PC-3 (cell line): ENCODE data around the gene TGFBR3L. TPM values are rescaled to one million over a fixed set of nuclear protein-coding genes. Genes with fewer than 3 reads are reported as not detected.

Experiments
- ATAC-seq: fragments of 200-7000 bp; cut with Tn5 transposase; 2 replicates; pipeline ENCODE4 v1.9.1; 2020; ENCODE audit warnings: mild to moderate bottlenecking, moderate library complexity
- BruUV-seq: library from RNA; stranded (reverse); fragments of 400-500 nt; replicated peaks from 2 replicates; lab custom pipeline; 2021; lab: Mats Ljungman, UMichigan
- CTCF ChIA-PET: fragments of 300-600 bp; sonication (Branson Sonifier 250); formaldehyde crosslinking; loops from one replicate; lab custom pipeline; 2022; ENCODE audit warnings: antibody characterized with exemption; lab: Charles Lee
- POLR2A ChIA-PET: fragments of 300-600 bp; sonication (Branson Sonifier 250); formaldehyde crosslinking; loops from one replicate; lab custom pipeline; 2022; ENCODE audit warnings: antibody characterized with exemption; ENCODE audit not compliant: unreplicated experiment; lab: Charles Lee
- DNase-seq: peaks from one replicate; pipeline ENCODE4 v3.0.0-alpha.2; 2015
- H2AFZ ChIP-seq: fragments of 300-600 bp; sonication (generic); 2 replicates; pipeline ENCODE4 v1.6.0; 2016; ENCODE audit warnings: antibody characterized with exemption, low read length
- H3F3A ChIP-seq: fragments of 300-600 bp; sonication (generic); one replicate; pipeline ENCODE4 v1.6.0; 2017; ENCODE audit warnings: antibody characterized with exemption, low read length, control low read depth, mild to moderate bottlenecking; ENCODE audit not compliant: unreplicated experiment
- H3K27ac ChIP-seq: fragments of 300-600 bp; sonication (generic); 2 replicates; pipeline ENCODE4 v1.5.1; 2016; ENCODE audit warnings: mild to moderate bottlenecking, low read length
- H3K27me3 ChIP-seq: fragments of 300-600 bp; sonication (generic); 2 replicates; pipeline ENCODE4 v1.6.1; 2016; ENCODE audit warnings: low read length, mixed read lengths
- H3K36me3 ChIP-seq: fragments of 300-600 bp; sonication (generic); 2 replicates; pipeline ENCODE4 v1.6.1; 2016; ENCODE audit warnings: low read depth, mixed run types, low read length, mixed read lengths
- H3K4me1 ChIP-seq: fragments of 300-600 bp; sonication (generic); 2 replicates; pipeline ENCODE4 v1.5.1; 2016; ENCODE audit warnings: low read length; ENCODE audit not compliant: insufficient read depth
- H3K4me2 ChIP-seq: fragments of 300-600 bp; sonication (generic); 2 replicates; pipeline ENCODE4 v1.6.0; 2016; ENCODE audit warnings: low read length
- H3K4me3 ChIP-seq: fragments of 300-600 bp; sonication (generic); 2 replicates; pipeline ENCODE4 v1.5.1; 2016; ENCODE audit warnings: mild to moderate bottlenecking, low read length, mixed read lengths
- H3K79me2 ChIP-seq: fragments of 300-600 bp; sonication (generic); 2 replicates; pipeline ENCODE4 v1.6.1; 2017; ENCODE audit warnings: low read length, mixed read lengths
- H3K9ac ChIP-seq: fragments of 300-600 bp; sonication (generic); 2 replicates; pipeline ENCODE4 v1.6.0; 2016; ENCODE audit warnings: mild to moderate bottlenecking, low read length
- H3K9me2 ChIP-seq: fragments of 300-600 bp; sonication (generic); replicated peaks from 2 replicates; pipeline ENCODE4 v1.6.1; 2016; ENCODE audit warnings: mixed run types, low read length, mixed read lengths
- H3K9me3 ChIP-seq: fragments of 300-600 bp; sonication (generic); 2 replicates; pipeline ENCODE4 v1.6.1; 2016; ENCODE audit warnings: low read length, mixed read lengths
- H4K20me1 ChIP-seq: fragments of 300-600 bp; sonication (generic); 2 replicates; pipeline ENCODE4 v1.6.1; 2016; ENCODE audit warnings: low read length, mixed read lengths
- CTCF ChIP-seq: fragments of 300-600 bp; sonication (generic); conservative IDR thresholded peaks from 2 replicates; pipeline ENCODE4 v1.5.1; 2017; ENCODE audit warnings: antibody characterized with exemption, low read depth, mild to moderate bottlenecking, low read length
- EZH2 ChIP-seq: fragments of 300-600 bp; sonication (generic); IDR thresholded peaks from one replicate; pipeline ENCODE4 v1.6.1; 2017; ENCODE audit warnings: antibody characterized with exemption, mild to moderate bottlenecking, low read length; ENCODE audit not compliant: unreplicated experiment
- EZH2phosphoT487 ChIP-seq: fragments of 300-600 bp; sonication (generic); IDR thresholded peaks from 2 replicates; pipeline ENCODE4 v1.6.1; 2018; ENCODE audit warnings: mild to moderate bottlenecking, antibody characterized with exemption, low read length, borderline replicate concordance
- intact Hi-C: fragments of 100-400 bp; cut with micrococcal nuclease; formaldehyde crosslinking; loops from 2 replicates; pipeline ENCODE4 v1.9.0; 2023
- total RNA-seq: library from RNA; depleted of rRNA; stranded (reverse); fragments of >200 nt; gene quantifications from 2 replicates; pipeline ENCODE4 v1.2.3, GENCODE V29; 2014

Gene TGFBR3L
- total RNA-seq, 1 experiment from 2014 or later, result 10.5 TPM

- Histone ChIP-seq H3F3A (peaks cover 6% of the 10 kb centered on the region), H3K79me2 (no peaks in the 10 kb centered on the region), H3K4me1 (peaks cover 13% of the 10 kb centered on the region), H3K9ac (no peak overlapping the region), H3K4me3 (no peak overlapping the region), H3K4me2 (no peak overlapping the region), H3K9me3 (no peaks in the 10 kb centered on the region), H2AFZ (no peak overlapping the region), H3K36me3 (no peaks in the 10 kb centered on the region), H3K27me3 (no peaks in the 10 kb centered on the region), H3K9me2 (no peaks in the 10 kb centered on the region), H4K20me1 (no peaks in the 10 kb centered on the region), H3K27ac (no peak overlapping the region)
- ATAC-seq (no peak), DNase-seq (no peak)
- intact Hi-C loops, result no loop called here
- ChIA-PET CTCF (no interaction called here), POLR2A (interaction anchor here (0.6 kb wide), 1 partner anchor 756 kb away, joined by 6 read pairs; no protein-coding TSS in a partner anchor)
- no peak for TF ChIP-seq EZH2
- no peak for TF ChIP-seq EZH2phosphoT487
- TF ChIP-seq CTCF, result no peak
- no TSS peak for BruUV-seq
Measured at GRCh38 chr19:7866399-7867091, 48.1 kb upstream of the TGFBR3L start.

GRCh38 chr19:7867092-7867844, 47.4 kb upstream of the TGFBR3L start:
- Histone ChIP-seq H3K4me1 (peaks cover 17% of the 10 kb centered on the region), H3F3A (peaks cover 10% of the 10 kb centered on the region), H2AFZ (no peak overlapping the region), H4K20me1 (no peaks in the 10 kb centered on the region), H3K27me3 (no peaks in the 10 kb centered on the region), H3K4me3 (no peak overlapping the region), H3K27ac (no peak overlapping the region), H3K4me2 (no peak overlapping the region), H3K9ac (no peak overlapping the region), H3K9me2 (no peaks in the 10 kb centered on the region), H3K9me3 (no peaks in the 10 kb centered on the region), H3K36me3 (no peaks in the 10 kb centered on the region), H3K79me2 (no peaks in the 10 kb centered on the region)
- TF ChIP-seq CTCF, result no peak
- no peak for TF ChIP-seq EZH2phosphoT487
- TF ChIP-seq EZH2, result no peak
- no TSS peak for BruUV-seq
- ChIA-PET CTCF (no interaction called here), POLR2A (interaction anchor here (0.6 kb wide), 1 partner anchor 757 kb away, joined by 6 read pairs; no protein-coding TSS in a partner anchor)
- intact Hi-C loops, result no loop called here
- ATAC-seq (no peak), DNase-seq (no peak)
